NT2/D1 (cell line): ENCODE data around the gene CDC42EP4.

Experiments
- YY1 ChIP-seq: IDR thresholded peaks from 2 replicates; pipeline ENCODE4 v1.6.1; 2011; ENCODE audit not compliant: insufficient read length, insufficient read depth
- ZNF274 ChIP-seq: IDR thresholded peaks from 2 replicates; pipeline ENCODE4 v1.6.1; 2011; ENCODE audit warnings: mild to moderate bottlenecking, low read depth, low read length

GRCh38 chr17:73346501-73347162 lies 34.8 kb upstream of the CDC42EP4 start:
- TF ChIP-seq YY1 (no peak), ZNF274 (no peak)
